NOMO-1 (cell line): ENCODE results near the gene CTTN.

ENCODE experiments used
- DNase-seq, 2 experiments: peaks; one replicate each; lab custom pipeline; 2025; ENCODE audit not compliant: unreplicated experiment in 2 of 2; lab: John Stamatoyannopoulos, UW

The CTTN gene

DNA sequence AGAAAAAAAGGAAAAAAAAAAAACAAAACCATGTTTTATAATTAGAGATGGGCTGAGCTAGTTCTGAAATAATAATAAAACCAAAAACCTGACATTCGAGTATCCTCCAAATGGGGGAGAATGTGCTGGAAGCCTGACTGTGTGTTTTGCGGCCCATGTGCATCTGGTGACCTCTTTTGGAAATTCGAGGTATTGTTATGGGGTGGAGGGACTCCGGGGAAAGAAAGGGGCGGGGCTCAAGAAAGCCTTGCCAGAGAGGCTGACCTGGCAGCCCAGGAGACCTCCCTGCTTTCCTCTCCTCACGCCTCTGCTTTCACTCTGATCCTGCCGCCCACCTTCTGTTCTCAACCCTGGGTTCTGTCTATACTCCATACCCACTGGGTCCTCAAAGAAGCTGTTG is 72.9 kb downstream of the CTTN start:
- DNase-seq: peak; percentile 33 to 39

DNA sequence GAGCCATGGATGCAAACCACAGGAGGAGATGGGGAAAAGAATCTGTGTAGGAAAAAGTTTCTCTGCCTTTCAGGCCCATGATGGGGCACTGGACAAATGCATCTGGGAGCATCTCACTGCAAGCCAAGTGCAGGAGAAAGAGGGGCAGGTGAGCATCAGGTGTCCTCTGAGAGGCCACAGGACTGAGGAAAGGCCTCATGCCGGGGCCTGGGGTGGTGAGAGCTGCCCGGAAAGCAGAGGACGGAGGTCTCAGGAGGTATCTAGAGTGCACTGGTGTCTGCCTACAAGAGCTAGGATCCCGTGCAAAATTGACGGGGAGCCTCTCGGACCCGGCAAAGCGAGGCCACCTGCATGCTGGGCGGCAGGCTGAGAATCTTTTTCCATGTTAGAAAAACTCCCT is 73.9 kb downstream of the CTTN start:
- no peak for DNase-seq

DNA sequence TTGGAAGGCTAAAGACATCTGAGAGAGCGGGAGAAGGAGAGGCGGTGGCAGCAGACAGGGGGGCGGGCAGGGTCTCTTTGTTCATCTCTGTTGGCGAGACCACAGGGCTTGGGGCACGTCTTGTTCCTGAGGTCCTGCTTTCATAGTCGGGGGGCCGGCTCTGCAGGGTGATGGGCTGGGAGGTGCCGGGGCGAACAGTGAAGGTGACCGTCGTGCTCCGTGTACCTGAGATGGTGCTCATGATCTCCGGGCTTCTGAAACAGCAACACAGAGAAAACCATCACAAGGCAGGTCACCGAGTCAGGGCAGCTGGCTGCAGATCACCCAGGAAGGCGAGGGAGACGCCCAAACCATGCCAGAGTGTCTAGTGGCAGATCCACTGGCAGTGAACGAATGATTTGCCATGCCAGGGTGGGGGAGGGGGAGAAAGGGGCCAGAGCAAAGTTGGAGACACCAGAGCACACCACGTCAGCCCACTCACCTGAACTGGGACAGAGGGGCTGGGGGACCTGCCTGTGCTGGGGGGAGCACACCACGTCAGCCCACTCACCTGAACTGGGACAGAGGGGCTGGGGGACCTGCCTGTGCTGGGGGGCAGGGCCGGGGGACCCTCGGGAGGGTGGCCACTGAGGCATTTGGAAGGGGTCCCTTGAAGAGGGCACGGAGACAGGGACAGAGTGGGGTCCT is 75.0 kb downstream of the CTTN start:
- DNase-seq: no peak

DNA sequence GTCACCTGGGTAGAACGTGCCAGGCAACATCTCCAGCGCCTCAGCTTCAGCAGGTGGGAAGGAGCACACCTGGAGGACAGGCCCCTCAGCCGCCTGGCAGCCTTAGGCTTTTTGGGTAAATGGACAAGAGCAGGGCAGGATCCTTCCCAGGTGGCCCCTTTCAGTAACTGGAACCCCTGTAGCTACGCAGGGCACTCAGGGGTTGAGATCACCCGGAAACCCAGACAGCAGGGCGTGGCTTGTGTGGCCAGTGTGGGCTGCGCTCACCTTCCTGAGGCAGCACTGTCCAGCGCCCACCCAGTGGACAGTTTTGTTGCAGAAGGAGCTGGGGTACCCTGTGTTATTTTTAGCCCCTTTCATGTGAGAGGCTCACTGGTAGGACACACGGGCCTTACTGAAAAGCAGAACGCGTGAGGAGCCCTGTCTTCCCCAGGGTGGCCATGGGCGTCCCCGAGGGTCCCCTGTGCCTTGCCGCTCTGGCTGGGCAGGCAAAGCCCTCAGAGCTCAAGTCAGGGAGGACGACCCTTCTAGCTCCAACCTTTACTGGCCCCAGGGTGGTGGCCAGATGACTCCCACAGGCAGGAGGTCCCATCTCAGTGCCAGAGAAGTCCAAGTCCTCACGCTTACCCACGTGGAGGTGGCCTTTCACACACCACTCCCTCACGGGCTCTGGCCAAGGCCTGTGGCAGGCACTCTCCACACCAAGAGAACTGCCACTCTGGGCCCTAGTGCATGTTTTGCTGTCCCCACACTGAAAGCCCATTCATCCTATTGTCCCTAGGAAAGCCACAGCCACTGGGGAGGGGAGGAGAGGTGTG is 75.8 kb downstream of the CTTN start:
- no peak for DNase-seq

DNA sequence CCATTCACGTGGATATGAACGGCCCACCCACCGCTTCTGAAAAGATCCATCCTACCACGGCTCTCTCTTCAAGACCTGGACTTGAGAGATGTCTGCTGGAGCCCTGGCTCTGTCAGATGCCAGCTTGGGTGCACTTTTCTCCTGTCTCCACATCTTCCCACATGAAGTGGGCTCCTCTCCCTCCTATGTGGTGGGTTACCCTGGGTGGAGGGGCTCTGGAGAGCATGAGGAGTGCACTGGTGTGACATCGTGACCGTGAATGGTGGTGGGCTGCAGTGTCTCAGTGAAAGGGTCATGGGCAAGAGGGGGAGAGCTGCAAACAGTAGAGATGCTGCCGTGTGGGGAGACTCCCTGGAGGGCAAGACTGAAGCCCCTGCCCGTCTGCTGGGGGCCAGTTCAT is 76.4 kb downstream of the CTTN start:
- no peak for DNase-seq

DNA sequence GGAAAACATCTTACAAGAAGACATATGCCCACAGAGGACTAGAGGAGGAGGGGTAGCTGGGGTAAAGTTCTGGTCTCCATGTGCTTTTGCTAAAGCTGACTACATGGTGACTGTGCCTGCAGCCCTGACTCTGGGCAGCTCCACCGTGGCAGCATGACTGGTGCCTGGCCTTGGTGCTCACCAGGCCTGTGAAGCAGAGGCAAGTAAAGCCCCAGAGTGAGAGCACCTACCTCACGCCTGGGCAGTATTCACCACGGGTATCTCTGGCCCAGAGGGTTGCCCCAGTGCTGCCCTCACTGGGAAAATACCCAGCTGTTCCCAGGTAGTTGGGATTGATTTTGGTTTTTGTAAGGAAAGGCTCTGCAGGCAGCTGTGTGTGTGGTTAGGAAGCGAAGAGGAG is 78.3 kb downstream of the CTTN start:
- DNase-seq: no peak

DNA sequence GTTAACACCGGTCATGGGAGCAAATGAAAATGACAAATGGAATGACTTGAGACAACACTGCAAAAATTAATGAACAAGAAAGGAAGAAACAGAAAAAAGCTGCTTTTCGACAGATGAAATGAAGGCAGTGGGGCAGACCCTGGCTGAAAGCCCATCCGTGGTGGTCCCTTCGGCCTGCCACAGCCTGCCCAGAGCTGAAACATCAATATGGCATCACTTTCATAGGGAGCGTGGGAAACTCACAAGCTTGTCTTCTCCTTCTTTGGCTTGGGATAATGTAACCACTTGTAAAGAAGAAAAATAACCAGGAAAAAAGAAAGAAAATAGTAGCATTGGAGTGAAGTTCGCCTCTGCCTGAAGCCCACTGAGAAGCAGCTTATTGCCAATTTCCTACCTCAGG is 78.8 kb downstream of the CTTN start:
- DNase-seq: no peak

DNA sequence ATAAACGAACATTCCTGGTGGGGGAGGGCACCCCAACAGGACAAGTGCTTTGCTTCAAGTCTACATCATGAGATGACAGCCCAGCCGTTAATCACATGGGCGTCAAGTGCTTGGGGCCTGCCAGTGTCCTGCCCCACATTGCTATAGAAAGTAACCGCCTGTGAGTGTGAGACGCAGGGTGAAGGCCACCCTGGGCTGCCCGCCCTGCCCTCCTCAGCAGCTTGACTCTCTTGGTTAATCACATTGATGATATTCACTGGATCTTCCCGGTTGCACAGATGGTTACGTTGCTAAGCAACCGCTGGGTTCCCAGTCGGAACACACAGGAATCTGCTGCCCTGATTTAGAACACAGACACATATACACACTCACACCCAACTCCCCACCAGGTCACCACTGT is 79.3 kb downstream of the CTTN start:
- no peak for DNase-seq

DNA sequence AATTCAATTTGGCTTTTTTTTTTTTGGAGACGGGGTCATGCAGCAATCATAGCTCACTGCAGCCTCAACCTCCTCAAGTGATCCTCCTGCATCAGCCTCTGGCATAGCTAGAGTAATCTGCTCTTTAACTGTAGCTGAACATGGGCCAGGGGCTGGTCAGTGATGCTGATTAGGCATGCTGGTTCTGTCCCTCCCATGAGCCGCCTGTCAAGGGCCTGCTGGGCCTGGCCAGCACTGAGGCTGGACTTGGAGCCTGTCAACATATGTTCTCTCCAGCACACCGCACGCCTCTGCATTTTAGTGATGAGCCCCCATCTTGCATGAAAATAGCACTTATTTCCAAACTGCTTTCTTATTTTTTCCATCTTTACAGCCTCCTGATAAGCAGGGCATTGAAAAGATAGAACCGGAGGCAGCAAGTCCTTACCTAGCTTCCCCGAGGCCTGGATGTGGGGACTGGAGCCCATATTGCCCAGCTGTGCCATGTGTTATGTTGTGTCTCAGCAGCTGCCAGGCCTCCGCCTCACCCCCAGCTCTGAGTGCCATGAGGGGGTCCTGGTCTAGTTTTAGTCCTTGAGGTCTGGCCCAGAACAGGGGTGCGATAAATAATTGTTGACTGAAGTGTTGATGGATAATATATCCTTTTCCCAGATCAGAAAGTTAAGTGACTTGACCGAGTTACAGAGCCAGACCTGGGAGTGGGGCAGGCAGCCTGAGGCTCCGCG is 80.0 kb downstream of the CTTN start:
- DNase-seq: no peak

DNA sequence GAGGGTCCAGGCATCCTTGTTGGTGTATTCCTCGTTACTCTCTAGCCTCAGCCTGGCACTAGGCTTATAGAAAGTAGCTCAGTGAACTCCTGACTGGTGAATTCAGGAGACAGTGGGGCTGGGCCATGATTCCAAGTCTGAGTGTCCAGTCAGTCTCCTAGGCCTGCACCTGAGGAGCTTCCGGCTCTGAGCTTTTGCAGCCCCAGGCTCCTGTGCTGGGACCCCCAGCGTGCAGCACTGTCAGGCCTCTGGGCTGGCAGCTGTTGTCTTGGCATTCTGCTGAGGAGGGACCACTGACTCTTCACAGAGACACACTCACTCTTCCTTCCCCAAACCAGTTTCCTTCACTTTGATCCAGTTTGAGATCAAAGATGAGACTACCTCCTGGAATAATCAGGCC is 82.4 kb downstream of the CTTN start:
- DNase-seq: no peak

DNA sequence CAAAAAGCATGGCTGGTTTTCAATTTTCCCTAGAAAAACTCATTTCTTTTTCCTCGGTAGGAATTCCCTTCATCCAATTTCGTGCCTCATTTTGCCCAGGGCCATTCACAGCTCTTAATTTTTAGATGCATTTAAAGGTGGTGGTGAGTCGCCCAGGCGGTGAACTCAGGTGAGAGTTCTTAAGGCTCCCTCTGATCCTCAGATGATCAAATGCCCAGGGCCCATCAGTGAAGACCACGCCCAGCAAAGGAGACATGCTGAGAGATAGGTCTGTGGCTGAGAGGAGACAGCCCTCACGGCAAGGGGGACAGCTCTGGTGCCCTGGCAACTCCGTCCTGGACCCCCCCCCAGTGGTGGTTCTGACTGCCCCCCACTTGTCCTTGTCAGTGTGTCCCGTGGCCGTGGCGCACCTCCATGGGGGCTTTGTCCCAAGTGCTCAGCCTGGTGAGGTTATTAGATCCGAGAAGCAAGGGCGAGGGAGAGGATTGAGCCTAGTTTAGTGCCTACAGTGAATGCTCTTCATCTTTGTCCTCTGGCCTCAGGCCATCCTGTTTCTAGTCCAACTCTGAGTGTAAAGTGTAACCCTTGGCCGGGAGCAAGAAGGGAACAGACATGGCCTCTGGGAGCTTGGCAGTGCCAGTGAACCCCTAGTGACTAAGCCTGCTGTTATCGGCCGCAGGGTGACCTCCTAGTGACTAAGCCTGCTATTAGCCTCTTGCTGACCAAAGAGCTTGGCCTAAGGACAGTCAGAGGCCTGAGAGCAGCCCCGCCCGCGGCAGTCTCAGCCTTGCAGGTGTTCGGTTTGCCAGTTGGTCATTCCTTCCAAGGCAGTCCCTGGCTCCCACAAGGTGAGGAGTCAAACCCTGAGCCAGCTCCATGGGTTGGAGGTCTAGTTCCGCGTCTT is 83.5 kb downstream of the CTTN start:
- no peak for DNase-seq

DNA sequence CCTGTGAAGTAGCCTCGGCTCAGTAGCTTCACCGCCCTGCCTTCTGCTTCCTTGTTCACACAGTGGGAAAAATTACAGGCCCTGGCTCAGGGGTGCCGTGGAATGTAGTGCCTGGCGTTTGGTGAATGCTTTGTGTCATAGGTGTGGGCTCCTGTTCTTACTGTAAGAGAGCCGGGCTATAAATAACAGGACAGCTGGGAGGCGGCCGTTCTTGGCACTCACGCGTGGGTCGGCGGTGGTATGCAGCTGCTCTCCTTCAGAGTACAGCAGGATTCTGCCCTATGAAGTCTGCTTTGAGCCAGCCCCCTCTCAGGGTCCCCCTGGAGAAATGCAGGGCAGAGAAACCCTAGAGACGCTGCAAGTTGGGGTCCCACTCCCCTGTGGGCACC is 84.2 kb downstream of the CTTN start:
- DNase-seq: no peak

DNA sequence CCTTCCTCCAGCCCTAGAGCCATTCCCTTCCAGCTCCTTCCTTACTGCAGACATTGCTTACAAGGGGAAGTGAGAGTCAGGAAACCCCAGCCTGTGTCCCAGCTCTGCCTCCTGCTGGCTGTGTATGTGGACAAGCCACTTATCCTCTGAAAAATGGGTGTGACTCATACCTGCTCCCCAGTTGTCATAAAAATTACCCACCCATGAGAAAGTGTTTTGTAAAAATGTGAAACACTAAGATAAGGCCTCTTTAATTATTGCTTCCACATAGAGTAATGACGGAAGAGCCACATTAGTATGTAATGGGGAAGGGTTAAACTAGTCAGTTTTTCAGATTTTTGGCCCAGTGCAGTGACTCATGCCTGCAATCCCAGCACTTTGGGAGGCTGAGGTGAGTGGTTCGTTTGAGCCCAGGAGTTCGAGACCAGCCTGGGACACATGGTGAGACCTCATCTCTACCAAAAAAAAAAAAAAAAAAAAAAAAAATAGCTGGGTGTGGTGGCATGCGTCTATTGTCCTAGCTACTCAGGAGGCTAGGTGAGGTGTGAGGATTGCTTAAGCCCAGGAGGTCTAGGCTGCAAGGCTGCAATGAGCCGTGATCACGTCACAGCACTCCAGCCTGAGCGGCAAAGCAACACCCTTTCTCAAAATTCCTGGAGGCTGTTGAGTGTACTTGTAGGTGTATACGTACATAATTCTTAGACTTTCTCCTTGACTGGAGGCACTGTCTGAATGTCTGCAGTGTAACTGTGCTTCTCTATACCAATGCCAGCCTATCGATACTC is 84.9 kb downstream of the CTTN start:
- peak; percentile 39 to 75 for DNase-seq

DNA sequence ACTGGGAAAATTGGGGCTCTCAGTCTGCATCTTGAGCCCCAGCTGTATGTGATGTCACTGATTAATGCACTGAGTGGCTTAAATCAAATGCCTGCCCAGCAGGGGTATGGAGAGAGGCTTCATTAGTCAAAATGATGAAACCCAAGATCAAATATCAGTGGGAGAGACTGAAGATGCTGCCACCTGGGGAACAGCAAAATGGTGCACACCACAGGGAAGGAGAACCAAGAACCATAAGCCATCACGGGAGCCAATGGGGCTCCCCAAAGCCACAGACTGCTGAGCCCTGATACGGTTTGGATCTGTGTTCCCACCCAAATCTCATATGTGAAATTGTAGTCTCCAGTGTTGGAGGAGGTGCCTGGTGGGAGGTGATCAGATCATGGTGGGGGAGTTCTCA is 85.6 kb downstream of the CTTN start:
- DNase-seq: no peak

DNA sequence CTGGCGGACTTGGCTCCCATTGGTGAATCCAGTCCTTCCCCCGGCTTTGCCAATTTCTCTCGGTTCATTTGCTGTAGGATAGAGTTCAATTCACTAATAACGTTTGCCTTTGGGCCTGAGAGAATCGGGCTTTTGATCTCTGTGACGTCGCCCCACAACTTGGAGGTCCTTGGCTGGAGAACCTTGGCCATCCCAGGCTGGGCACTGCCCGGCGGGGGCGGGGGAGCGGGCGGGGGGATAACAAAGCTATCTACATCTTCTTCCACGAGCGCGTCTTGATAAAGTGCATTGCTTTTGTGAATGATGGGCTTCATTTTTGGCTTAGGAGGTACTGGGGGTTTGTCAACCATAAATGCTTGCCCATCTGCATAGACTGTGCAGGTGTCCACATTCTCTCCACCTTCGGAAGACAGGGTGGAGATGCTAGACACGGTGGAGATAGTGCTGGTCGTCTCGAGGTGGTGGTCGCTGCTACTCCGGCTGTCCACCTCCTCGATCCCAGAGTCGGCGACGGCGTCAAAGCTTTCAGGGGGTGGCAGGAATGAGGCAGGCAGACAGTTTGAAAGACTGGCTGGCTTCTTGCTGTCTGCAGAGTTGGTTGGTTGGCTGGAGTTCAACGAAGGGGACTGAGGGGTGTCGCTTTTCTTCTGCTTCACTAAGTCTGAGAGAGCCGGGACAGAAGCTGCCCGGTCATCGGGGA is 87.1 kb downstream of the CTTN start:
- no peak for DNase-seq

DNA sequence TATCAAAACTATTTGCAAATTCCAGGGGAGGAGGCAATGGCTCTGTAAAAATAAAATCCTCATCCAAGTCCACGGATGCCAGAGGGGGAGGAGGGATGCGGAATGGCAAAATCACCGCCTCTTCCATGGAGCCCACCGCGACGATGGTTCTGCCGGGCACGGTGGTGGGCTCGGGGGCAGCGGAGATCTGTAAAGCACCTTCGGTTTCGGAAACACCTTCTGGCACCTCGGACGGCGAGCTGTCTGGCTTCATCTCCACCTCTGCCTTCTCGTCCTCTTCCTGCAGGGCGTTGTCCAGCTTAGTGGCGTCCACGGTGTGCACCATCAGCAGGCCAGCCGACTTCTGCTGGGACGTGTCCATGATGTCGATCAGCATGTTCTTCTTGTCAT is 87.7 kb downstream of the CTTN start:
- no peak for DNase-seq
